ENCODE results near the gene SLC6A5.

DNA sequence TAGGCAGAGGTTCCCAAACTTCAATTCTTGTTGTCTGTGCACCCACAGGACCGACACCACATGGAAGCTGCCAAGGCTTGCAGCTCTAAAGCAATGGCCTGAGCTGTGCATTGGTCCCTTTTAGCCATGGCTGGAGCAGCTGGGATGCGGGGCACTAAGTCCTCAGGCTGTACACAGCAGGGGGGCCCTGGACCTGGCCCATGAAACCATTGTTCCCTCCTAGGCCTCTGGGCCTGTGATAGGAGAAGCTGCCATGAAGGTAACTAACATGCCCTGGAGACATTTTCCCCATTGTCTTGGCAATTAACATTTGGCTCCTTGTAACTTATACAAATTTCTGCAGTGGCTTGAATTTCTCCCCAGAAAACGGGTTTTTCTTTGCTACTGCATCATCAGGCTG is 43.6 kb upstream of the SLC6A5 start:
- TF ChIP-seq, protein P1, sequence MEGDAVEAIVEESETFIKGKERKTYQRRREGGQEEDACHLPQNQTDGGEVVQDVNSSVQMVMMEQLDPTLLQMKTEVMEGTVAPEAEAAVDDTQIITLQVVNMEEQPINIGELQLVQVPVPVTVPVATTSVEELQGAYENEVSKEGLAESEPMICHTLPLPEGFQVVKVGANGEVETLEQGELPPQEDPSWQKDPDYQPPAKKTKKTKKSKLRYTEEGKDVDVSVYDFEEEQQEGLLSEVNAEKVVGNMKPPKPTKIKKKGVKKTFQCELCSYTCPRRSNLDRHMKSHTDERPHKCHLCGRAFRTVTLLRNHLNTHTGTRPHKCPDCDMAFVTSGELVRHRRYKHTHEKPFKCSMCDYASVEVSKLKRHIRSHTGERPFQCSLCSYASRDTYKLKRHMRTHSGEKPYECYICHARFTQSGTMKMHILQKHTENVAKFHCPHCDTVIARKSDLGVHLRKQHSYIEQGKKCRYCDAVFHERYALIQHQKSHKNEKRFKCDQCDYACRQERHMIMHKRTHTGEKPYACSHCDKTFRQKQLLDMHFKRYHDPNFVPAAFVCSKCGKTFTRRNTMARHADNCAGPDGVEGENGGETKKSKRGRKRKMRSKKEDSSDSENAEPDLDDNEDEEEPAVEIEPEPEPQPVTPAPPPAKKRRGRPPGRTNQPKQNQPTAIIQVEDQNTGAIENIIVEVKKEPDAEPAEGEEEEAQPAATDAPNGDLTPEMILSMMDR (IDR thresholded peaks at IDR 0.05 in 2 of 3, conservative IDR thresholded peaks at IDR 0.05 in 1 of 3; ENCODE audit: borderline replicate concordance in 1 of 3, insufficient read depth in 1 of 3, low read depth in 2 of 3, low read length in 2 of 3), result no peak
- TF ChIP-seq RAD21 (IDR thresholded peaks at IDR 0.05; ENCODE audit: low read depth), result no peak
- TF ChIP-seq EZH2 (IDR thresholded peaks at IDR 0.05), result no peak
- no peak for TF ChIP-seq POLR2AphosphoS5 (IDR thresholded peaks at IDR 0.05; ENCODE audit: low read depth, low read length)
- no peak for TF ChIP-seq SP1 (IDR thresholded peaks at IDR 0.05; ENCODE audit: low read depth)
- TF ChIP-seq, protein P2, sequence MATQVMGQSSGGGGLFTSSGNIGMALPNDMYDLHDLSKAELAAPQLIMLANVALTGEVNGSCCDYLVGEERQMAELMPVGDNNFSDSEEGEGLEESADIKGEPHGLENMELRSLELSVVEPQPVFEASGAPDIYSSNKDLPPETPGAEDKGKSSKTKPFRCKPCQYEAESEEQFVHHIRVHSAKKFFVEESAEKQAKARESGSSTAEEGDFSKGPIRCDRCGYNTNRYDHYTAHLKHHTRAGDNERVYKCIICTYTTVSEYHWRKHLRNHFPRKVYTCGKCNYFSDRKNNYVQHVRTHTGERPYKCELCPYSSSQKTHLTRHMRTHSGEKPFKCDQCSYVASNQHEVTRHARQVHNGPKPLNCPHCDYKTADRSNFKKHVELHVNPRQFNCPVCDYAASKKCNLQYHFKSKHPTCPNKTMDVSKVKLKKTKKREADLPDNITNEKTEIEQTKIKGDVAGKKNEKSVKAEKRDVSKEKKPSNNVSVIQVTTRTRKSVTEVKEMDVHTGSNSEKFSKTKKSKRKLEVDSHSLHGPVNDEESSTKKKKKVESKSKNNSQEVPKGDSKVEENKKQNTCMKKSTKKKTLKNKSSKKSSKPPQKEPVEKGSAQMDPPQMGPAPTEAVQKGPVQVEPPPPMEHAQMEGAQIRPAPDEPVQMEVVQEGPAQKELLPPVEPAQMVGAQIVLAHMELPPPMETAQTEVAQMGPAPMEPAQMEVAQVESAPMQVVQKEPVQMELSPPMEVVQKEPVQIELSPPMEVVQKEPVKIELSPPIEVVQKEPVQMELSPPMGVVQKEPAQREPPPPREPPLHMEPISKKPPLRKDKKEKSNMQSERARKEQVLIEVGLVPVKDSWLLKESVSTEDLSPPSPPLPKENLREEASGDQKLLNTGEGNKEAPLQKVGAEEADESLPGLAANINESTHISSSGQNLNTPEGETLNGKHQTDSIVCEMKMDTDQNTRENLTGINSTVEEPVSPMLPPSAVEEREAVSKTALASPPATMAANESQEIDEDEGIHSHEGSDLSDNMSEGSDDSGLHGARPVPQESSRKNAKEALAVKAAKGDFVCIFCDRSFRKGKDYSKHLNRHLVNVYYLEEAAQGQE (IDR thresholded peaks at IDR 0.05; ENCODE audit: low read depth), result no peak
- TF ChIP-seq EZH2phosphoT487 (IDR thresholded peaks at IDR 0.05; ENCODE audit: borderline replicate concordance), result no peak
- TF ChIP-seq POLR2A (IDR thresholded peaks at IDR 0.05; ENCODE audit: borderline replicate concordance, extremely low read depth, insufficient read depth, insufficient read length), result no peak
- TF ChIP-seq ZNF274 (IDR thresholded peaks at IDR 0.05; ENCODE audit: low read depth, low read length), result no peak

Measured in HCT116 (cell line).